Stimulated activated CD4-positive, alpha-beta T cell treated with anti-CD3 and anti-CD28 coated beads, Interleukin-1b, Interleukin-23, amount 100 ng/mL, for 1 hour (primary cell): ENCODE measurements around the gene DIP2C.
"Not testable (repeated sequence)": the region's sequence is repeated elsewhere in the genome, so short reads cannot be mapped to it uniquely, and the experiment has no call there.

Source experiments
- DNase-seq, 2 donors: peaks; one replicate each; pipeline ENCODE4 v3.0.0-alpha.2; 2020; ENCODE audit warnings: low read depth in 2 of 2

Gene DIP2C

GRCh38 chr10:306007-306674 is 383.3 kb downstream of the DIP2C start:
- DNase-seq: no peak

GRCh38 chr10:305034-305433 is 384.4 kb downstream of the DIP2C start:
- DNase-seq: no peak

GRCh38 chr10:301536-301935 is 387.9 kb downstream of the DIP2C start:
- DNase-seq: no peak

- DNase-seq: not testable (repeated sequence)
These were observed 388.9 kb downstream of the DIP2C start for GRCh38 chr10:300580-300979.

GRCh38 chr10:299969-300368 is 389.5 kb downstream of the DIP2C start:
- DNase-seq: no peak

GRCh38 chr10:299512-299911 is 390.0 kb downstream of the DIP2C start:
- DNase-seq: no peak

GRCh38 chr10:298033-298432 is 391.4 kb downstream of the DIP2C start:
- no peak for DNase-seq

- no peak for DNase-seq
These were observed 391.9 kb downstream of the DIP2C start for GRCh38 chr10:297567-297966.

GRCh38 chr10:293636-294035 is 395.8 kb downstream of the DIP2C start:
- DNase-seq: no peak

GRCh38 chr10:290026-290725 is 399.3 kb downstream of the DIP2C start:
- DNase-seq: no peak

GRCh38 chr10:289581-289980 is 399.9 kb downstream of the DIP2C start:
- no peak for DNase-seq

- DNase-seq: no peak
These were observed 400.9 kb downstream of the DIP2C start for GRCh38 chr10:288316-289200.

GRCh38 chr10:287814-288213 is 401.7 kb downstream of the DIP2C start:
- DNase-seq: no peak

- DNase-seq: no peak
These were observed 402.3 kb downstream of the DIP2C start for GRCh38 chr10:287026-287709.

- DNase-seq: no peak
These were observed 404.3 kb downstream of the DIP2C start for GRCh38 chr10:285216-285615.

GRCh38 chr10:283916-284356 is 405.5 kb downstream of the DIP2C start:
- DNase-seq: no peak

GRCh38 chr10:283140-283479 is 406.4 kb downstream of the DIP2C start:
- DNase-seq: no peak

- no peak for DNase-seq
These were observed 407.0 kb downstream of the DIP2C start for GRCh38 chr10:282294-283139.

GRCh38 chr10:279655-280054 is 409.8 kb downstream of the DIP2C start:
- no peak for DNase-seq

GRCh38 chr10:279232-279631 is 410.2 kb downstream of the DIP2C start:
- DNase-seq: no peak

GRCh38 chr10:278707-279106 is 410.8 kb downstream of the DIP2C start:
- no peak for DNase-seq
